GM18502 (cell line): ENCODE data around the gene ATG2B.
"Not testable (repeated sequence)": the region's sequence is repeated elsewhere in the genome, so short reads cannot be mapped to it uniquely, and the experiment has no call there.

Experiments used
- ATAC-seq: cut with Tn5 transposase; IDR thresholded peaks from one replicate; pipeline ENCODE4 v1.9.1; 2021; ENCODE audit warnings: mild to moderate bottlenecking; ENCODE audit not compliant: unreplicated experiment, poor library complexity

Gene ATG2B

DNA sequence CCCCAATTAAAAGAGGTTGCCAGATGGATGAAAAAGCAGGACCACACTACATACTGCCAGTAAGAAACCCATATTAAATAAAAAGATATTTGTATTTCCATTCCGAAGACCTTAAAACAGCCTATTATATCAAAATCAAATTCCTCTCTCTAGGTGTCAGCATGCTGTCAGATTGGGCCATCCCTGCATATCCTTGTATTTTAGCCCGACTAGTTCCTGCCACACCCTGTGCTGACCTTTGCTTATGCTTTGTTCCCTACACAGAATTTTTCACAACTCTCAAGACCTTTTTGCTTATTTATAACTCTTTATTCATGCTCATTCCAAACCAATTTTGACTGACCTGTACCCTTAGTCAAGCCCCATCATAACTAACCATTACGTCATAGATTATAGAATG is 13.0 kb upstream of the ATG2B start:
- ATAC-seq: no peak

DNA sequence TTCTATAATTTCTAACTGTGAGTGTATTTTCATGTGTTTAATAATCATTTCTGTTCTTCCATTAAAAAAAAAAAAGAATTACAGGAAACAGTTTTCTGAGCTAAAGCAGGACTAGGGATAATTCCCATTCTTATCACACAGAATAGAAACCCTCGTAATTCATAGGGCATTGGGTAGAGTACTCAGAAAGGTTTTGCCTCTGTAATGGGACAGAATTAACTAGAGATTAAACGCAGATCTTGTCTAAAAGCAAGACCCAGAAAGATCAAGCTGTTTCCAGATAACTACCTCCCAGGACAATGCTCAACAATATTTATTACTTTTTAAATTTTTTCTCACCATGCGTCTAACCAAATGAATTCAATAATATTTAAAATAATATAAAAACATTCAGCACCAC is 10.4 kb upstream of the ATG2B start:
- ATAC-seq: no peak

GRCh38 chr14:96370528-96370927 is 7.4 kb upstream of the ATG2B start:
- ATAC-seq: no peak

GRCh38 chr14:96368534-96368933 is 5.4 kb upstream of the ATG2B start:
- no peak for ATAC-seq

GRCh38 chr14:96364962-96365361 is 1.8 kb upstream of the ATG2B start:
- ATAC-seq: no peak

GRCh38 chr14:96363751-96364336 is 703 bp upstream of the ATG2B start:
- ATAC-seq: peak; percentile 37

DNA sequence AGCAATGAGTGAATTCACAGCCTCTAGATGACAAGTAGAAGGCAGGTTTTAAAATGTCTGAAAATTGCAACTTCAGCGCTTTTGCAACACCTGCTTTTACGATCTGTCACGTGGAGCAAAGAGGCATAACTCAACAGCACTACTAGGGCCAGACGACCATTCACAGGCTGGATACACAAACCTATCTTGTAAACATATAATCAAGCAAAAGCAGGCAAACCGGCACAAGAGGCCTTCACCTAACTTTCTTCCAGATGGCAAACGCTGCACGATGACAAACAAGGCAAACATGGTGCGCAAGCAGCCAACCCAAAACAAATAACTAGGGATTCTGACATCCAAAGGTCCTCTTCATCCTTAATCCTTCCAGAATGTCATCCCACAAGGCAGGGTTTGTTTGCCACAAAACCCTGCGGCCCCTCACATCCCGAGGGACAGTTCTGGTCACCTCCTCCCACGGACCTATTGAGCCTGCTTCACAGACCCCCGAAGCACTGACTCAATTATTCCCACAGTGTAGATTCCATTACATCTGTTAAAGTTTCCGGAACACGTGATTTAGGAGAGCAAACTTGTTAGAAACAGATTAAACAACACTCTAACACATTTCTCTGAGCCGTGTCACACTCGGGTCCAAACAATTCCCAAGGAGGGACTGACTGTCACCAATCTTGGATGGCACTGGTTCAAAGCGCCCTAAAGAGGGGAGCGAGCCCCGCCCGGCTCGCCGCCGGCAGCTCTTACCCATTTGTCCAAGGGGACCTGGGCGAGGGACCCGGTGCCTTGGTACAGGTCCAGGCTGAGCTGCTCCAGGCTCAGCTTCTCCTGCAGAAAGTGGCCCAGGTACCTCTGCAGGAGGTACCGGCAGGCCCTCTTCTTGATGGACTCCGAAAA is 823 bp downstream of the ATG2B start:
- ATAC-seq: peak; percentile 30

- no peak for ATAC-seq
Measured at GRCh38 chr14:96359959-96360358, 3.2 kb downstream of the ATG2B start.

GRCh38 chr14:96357216-96357615 is 5.9 kb downstream of the ATG2B start:
- ATAC-seq: no peak

DNA sequence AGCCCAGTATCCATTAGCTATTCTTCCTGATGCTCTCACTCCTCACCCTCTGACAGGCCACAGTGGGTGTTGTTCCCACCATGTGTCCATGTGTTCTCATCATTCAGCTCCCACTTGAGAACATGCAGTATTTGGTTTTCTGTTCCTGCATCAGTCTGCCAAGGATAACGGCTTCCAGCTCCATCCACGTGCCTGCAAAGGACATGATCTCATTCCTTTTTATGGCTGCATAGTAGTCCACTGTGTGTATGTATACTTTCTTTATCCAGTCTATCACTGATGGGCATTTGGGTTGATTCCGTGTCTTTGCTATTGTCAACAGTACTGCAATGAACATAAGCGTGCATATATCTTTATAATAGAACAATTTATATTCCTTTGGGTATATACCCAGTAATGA is 8.9 kb downstream of the ATG2B start:
- ATAC-seq: no peak

DNA sequence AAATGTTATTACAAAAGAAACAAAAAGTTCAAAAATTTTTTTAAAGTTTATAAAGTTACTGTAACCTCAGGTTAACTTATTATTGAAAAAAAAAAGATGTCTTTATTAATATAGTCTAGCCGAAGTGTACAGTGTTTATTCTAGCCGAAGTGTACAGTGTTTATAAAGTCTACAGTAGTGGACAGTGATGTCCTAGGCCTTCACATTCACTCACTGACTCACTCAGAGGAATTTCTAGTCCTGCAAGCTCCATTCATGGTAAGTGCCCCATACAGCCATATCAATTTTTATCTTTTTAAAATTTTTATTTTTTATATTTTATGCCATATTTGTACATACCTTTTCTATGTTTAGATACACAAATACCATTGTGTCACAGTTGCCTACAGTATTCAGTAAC is 10.4 kb downstream of the ATG2B start:
- ATAC-seq: no peak

- no peak for ATAC-seq
Measured at GRCh38 chr14:96351986-96352385, 11.2 kb downstream of the ATG2B start.

GRCh38 chr14:96349286-96350075 is 13.7 kb downstream of the ATG2B start:
- ATAC-seq: no peak

DNA sequence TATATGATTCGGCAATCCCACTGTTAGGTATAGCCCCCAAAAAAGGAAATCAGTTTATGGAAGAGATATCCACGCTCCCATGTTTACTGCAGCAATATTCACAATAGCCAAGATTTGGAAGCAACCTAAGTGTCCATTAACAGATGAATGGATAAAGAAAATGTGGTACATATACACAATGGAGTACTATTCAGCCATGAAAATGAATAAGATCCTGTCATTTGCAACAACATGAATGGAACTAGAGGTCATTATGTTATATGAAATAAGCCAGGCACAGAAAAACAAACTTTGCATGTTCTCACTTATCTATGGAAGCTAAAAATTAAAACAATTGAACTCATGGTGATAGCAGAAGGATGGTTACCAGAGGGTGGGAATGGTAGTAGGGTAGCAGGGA is 15.2 kb downstream of the ATG2B start:
- not testable (repeated sequence) for ATAC-seq

- ATAC-seq: no peak
Measured at GRCh38 chr14:96345669-96346068, 17.5 kb downstream of the ATG2B start.

DNA sequence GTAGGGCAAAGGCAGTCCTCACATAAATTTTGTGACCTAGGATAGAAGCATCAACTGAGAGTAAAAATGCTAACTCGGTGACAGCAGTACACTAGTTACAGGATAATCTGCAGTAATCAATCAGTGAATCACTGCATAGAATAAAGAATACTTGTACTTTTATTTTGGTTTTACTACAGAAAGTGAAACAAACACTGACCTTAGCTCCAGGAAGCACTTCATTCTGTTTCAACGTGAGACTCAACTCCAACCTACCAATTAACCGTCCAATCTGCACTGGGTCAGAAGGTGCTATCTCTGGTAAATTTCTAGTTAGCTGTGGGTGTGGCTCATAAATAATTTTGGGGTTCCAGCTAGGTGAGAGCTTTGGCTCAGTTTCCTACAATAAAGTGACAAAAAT is 21.8 kb downstream of the ATG2B start:
- no peak for ATAC-seq

- ATAC-seq: no peak
Measured at GRCh38 chr14:96338551-96338950, 24.6 kb downstream of the ATG2B start.

DNA sequence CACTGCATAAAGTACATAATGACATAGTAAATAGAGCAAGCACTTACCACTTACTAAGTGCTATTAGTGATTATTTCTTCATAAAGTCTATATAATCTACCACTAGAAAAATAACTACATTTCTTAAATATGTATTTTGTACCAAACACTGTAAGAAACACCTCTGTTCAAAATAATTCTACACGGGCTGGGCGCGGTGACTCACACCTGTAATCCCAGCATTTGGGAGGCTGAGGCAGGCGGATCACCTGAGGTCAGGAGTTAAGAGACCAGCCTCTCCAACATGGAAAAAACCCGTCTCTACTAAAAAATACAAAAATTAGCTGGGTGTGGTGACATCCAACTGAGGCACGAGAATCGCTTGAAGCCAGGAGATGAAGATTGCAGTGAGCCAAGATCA is 38.9 kb downstream of the ATG2B start:
- no peak for ATAC-seq

DNA sequence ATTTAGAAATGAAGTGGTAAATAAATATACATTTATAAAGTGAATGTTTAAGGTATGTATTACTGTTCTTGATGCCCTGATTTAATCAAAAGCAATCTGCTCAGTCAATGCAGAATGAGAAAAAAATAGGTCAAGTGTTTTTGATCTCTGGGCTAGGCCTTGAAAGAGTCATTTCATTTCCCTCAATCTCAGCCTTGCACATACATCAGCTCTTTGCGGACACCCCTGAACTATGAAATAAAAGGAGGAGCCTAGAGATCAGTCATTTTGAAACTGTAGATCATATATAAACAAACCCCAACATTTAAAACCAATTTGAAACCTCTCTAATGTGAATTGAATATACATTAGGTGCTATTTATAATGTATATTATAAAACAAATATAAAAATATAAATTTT is 42.5 kb downstream of the ATG2B start:
- ATAC-seq: no peak

DNA sequence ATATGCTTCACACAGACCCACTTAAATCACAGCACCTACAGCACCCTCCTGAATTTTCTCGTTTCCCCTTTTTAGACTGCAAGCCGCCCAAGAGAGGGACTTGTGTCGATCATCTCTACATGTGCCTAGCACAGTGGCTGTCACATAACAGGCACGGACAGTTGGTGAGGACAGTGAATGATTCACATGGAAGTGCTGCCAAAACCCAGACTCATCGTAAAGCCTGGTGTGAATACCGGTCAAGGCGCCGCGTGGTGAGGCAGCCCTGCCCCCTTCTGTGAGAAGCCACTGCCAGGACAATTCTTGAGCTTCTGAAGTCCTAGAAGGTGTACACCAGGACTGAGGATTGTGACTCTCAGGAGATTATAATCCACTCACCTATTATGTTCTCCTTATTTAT is 44.3 kb downstream of the ATG2B start:
- no peak for ATAC-seq

- no peak for ATAC-seq
Measured at GRCh38 chr14:96316087-96316486, 47.1 kb downstream of the ATG2B start.
